ENCODE measurements around the gene ZNF814.
A peak's percentile ranks its signal among the peaks of the same experiment; 100 is the strongest.
"Not testable (repeated sequence)": the region's sequence is repeated elsewhere in the genome, so short reads cannot be mapped to it uniquely, and the experiment has no call there.

The ZNF814 gene
- 12.8 to 19.5 reads per million in 2 donors for total RNA-seq

GRCh38 chr19:57888560-57889231, at the start of gene ZNF814:
ZNF814 (minus strand) TSS chr19:57889037; CDS start chr19:57888802, 235 bp downstream.
- DNase-seq: peak; percentile 21 to 79 (median 65)

GRCh38 chr19:57935731-57936130, 46.9 kb upstream of the ZNF814 start:
- no peak for DNase-seq

- peak in 3 of 5 experiments; percentile 14 to 74 (median 24) for DNase-seq
Measured at GRCh38 chr19:57934820-57935665, 46.2 kb upstream of the ZNF814 start, which contains the start of gene ZNF418. ZNF418 (minus strand) TSS chr19:57935402; CDS start chr19:57933822, 1,580 bp downstream.

- DNase-seq: no peak
Measured at GRCh38 chr19:57927587-57927986, 38.8 kb upstream of the ZNF814 start.

GRCh38 chr19:57916168-57916995, 27.5 kb upstream of the ZNF814 start, which contains the start of gene ZNF417:
ZNF417 (minus strand) TSS chr19:57916592; CDS start chr19:57916411, 181 bp downstream.
- peak; percentile 60 to 97 (median 85) for DNase-seq

GRCh38 chr19:57914531-57914930, 25.7 kb upstream of the ZNF814 start:
- DNase-seq: no peak

GRCh38 chr19:57907394-57907793, 18.6 kb upstream of the ZNF814 start:
- no peak for DNase-seq

- no peak for DNase-seq
Measured at GRCh38 chr19:57905258-57905657, 16.4 kb upstream of the ZNF814 start.

GRCh38 chr19:57903618-57904184, 14.9 kb upstream of the ZNF814 start:
- DNase-seq: no peak

- DNase-seq: peak in 1 of 5 experiments; percentile 24
Measured at GRCh38 chr19:57900311-57900710, 11.5 kb upstream of the ZNF814 start.

- DNase-seq: not testable (repeated sequence)
Measured at GRCh38 chr19:57890706-57891105, 1.9 kb upstream of the ZNF814 start.

GRCh38 chr19:57888107-57888559, 704 bp downstream of the ZNF814 start:
- DNase-seq: no peak

GRCh38 chr19:57887195-57887941, 1.5 kb downstream of the ZNF814 start:
- DNase-seq: no peak

GRCh38 chr19:57886046-57886445, 2.8 kb downstream of the ZNF814 start:
- DNase-seq: no peak

- DNase-seq: not testable (repeated sequence)
Measured at GRCh38 chr19:57873883-57874799, 14.7 kb downstream of the ZNF814 start.

- no peak for DNase-seq
Measured at GRCh38 chr19:57872450-57872849, 16.4 kb downstream of the ZNF814 start.

- no peak for DNase-seq
Measured at GRCh38 chr19:57870225-57870624, 18.6 kb downstream of the ZNF814 start.

- DNase-seq: not testable (repeated sequence)
Measured at GRCh38 chr19:57869655-57870054, 19.2 kb downstream of the ZNF814 start.

GRCh38 chr19:57867868-57868492, 20.9 kb downstream of the ZNF814 start:
- no peak for DNase-seq

GRCh38 chr19:57862351-57862750, 26.5 kb downstream of the ZNF814 start:
- not testable (repeated sequence) for DNase-seq
